Cardiac septum (tissue), 1 donor: ENCODE results near the gene SNX12. TPM values are rescaled to one million over a fixed set of nuclear protein-coding genes. Genes with fewer than 3 reads are reported as not detected.
"Not testable (repeated sequence)": the region's sequence is repeated elsewhere in the genome, so short reads cannot be mapped to it uniquely, and the experiment has no call there.

Experiments used
- DNase-seq: peaks from one replicate; pipeline ENCODE4 v3.0.0-alpha.2; 2020; ENCODE audit warnings: low spot score
- intact Hi-C: fragments of 100-400 bp; cut with DNase I; formaldehyde crosslinking; loops from one replicate; pipeline ENCODE4 v1.14.0; 2022
- total RNA-seq: library from RNA; stranded (reverse); fragmentation: NEBNext Ultra II Directional; extraction: Animal tissue kit (Norgen Biotek cat#: 25700); gene quantifications from one replicate; pipeline ENCODE4 v1.2.1, GENCODE V29; 2021
- donor health status: DM: no; HTN: no; CAD: no.

Gene SNX12
- total RNA-seq, 1 donor from 2014 or later: 52.7 TPM

DNA sequence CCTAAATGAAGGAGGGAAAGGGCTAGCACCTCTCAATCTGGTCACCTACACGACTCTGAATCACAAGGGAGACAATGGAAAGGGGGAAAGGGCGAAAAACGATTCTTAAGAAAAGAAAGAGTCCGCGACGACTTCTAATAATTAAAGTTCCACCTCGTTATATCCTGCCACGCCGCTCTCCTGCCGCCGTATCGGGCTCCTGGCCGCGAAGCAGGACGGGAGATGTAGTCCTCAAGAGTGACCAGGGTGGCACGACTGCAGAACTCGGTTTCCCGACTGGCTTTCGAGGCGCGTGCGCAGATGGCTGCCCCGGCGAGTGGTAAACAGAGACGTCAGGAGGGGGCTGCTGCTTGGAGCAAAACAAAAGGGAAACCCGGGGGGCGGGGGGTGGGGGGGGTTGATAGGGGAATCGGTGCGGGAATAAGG, 27.4 kb upstream of the SNX12 start, which contains the start of gene FOXO4:
Gene FOXO4, plus strand, starts transcription at position 297 of the 426 bp plus-strand sequence. CDS start 678 bp downstream, outside the sequence.
- intact Hi-C loops: loop anchor here (5.0 kb wide), 2 partner anchors 37 to 272 kb away; partner anchors contain the start of gene TAF1
- peak; percentile 95 for DNase-seq

DNA sequence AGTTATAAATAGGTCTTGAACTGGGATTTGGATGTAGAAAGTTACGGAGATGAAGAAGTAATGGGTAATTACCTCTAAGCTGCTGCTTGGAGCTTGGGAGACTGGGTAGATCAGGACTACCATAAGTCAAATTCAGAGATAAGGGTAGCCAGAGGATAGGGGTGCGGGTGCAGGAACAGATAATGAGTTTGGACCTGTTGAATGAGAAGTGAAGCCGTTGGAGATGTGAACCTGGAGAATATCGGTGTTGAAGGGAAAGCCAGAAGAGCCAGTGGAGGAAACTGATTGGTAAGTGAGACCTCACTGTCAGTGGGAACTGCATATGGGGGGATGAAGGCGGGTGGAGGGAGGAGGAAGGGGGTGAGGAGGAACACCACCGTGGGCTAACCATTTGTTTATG, 26.9 kb upstream of the SNX12 start:
- intact Hi-C loops: loop anchor here (5.0 kb wide), 2 partner anchors 37 to 272 kb away; partner anchors contain the start of gene TAF1

DNA sequence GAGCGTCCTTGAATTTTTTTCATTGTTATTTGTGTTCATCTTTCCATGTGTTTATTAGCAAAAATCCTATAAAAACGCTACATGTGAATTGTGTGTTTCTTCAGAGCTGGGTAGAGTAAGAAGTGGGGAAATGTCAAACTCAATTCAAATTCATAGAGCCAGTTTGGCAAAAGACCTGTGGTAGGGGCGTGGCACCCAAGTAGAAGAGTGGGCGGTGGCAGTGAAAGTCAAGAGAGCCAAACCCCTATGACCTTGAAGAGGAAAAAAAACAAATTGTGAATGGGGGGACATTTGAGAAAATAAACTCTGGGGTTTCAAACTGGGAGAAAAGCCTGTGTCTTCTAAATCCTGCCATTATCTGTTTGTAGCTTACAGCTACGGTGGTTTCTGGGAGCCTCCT, 23.1 kb upstream of the SNX12 start:
- intact Hi-C loops: no loop called here

More for the DNA sequence above, 26.9 kb upstream of the SNX12 start:
- no peak for DNase-seq

DNA sequence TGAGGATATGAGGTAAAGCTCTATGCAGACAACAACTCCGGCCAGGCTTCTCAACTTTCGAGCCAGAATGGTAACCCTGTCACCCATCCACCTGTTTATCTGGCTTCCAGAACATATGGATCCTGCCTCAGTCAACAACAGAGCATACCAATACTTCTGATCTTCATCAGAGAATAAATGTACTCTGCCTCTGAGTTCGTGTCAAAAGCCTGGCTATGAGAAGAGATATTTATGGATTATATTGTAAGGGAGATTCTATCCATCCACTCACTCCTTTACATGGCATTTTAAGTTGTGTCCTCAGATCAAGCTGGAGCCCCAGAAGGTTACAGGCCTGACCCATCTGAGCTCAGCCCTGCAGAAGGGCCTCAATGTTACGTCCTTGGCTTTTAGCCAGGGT, 17.8 kb upstream of the SNX12 start:
- DNase-seq: no peak
- intact Hi-C loops: no loop called here

More for the DNA sequence above, 23.1 kb upstream of the SNX12 start:
- DNase-seq: no peak

DNA sequence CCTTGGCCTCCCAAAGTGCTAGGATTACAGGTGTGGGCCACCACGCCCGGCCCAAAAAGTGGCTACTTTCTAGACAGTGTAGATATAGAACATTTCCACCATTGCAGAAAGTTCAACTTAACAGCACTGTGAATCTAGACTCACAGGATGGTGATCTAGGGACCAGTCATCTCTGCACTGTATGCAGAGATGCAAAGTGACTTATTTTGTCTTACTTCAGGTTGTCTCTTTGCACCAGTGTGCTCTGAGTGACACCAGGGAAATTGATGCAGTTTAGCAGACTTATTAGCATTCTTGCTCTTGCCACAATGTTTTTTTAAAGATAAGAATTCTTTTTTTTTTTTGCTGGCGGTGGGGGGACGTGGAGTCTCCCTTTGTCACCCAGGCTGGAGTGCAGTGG, 14.7 kb upstream of the SNX12 start:
- no peak for DNase-seq
- intact Hi-C loops: no loop called here

DNA sequence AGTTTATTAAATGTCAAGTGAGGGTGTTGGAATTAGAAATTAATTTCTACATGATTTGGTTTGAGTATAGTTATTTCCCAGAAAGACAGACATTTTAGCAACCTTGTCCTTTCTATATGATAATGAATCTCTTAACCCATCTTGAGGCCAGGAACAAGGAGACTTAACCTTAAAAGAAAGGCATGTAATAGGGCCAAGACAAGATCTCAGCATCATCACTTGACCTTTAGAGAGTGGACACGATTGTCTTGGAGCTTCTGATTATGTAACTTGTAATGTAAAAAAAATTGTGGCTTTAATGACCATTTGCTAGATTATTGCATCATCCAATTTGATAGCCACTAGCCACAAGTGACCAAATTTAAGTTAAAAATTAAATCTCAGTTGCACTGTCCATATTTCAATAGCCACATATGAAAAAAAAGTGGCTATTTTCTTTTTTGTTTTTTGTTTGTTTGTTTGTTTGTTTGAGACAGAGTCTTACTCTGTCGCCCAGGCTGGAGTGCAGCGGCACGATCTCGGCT, 14.1 kb upstream of the SNX12 start:
- intact Hi-C loops: no loop called here
- no peak for DNase-seq

DNA sequence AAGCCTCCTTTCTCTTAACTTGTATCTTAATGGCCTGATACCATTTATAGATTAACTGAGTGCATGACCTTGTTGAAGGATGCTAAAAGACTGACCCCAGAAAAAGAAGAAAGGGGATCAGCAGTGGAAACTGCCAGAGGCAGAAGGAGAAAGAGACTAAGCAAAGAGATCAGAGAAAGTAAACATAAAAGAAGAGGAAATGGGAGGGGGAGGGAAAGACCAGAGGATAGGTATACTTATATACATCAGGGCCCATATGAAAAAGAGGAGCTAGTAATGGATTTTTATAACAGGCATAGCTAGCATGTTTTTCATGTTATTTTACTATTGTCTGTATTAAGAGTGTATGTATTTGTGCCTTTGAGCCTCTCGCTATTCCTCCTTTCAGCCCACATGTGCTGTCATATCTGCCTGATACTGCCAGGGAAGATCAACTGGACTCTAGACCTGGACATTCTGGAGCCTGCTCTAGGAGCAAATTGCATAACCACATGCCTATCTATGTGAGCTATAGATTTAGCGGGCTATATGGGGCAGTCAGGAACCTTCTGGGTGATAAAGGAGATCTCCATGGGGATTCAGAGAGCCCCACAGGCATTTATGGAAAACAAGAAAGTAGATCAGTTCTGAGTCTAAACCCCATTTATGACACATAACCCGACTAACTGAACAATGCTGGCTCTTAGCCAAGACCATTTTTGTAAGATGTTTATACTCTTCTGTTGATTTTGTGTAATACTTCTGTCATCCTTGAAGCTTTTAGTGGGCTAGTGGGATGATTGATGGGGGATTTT, 13.4 kb upstream of the SNX12 start:
- no peak for DNase-seq
- intact Hi-C loops: no loop called here

DNA sequence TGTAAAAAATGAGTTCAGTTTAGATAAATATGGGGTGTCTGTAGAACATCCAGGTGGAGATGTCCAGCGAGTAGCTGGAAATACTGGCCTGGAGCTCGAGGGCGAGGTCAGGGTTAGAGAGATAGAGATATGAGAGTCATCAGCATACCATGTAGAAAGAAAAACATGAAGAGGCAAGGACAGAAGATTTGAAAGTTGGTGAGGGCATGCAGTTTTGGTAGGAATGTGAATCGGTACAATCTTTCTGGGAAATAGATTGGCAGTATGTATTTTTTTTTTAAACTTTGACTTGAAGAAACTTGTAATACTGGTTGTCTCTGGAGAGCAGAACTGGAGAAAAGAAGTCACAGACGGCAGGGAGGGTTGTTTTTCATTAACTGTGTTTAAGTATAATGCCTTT, 2.4 kb upstream of the SNX12 start:
- no peak for DNase-seq
- intact Hi-C loops: no loop called here

DNA sequence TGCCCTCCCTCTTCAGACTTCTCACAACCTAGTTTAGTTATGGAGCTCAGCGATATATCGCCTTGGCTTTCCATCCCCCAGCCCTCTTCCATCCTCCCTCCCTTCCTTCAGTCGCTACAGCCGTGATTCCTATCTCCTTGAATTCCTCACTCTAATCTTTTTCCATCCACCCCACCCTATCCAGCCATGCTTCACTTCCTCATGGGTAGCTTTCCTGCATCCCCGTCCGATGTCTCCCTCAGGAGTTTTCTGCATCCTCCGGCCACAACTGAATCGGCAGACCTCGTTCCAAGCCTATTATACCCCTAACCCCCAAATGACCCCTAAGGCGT, 456 bp downstream of the SNX12 start:
- intact Hi-C loops: no loop called here
- DNase-seq: no peak

DNA sequence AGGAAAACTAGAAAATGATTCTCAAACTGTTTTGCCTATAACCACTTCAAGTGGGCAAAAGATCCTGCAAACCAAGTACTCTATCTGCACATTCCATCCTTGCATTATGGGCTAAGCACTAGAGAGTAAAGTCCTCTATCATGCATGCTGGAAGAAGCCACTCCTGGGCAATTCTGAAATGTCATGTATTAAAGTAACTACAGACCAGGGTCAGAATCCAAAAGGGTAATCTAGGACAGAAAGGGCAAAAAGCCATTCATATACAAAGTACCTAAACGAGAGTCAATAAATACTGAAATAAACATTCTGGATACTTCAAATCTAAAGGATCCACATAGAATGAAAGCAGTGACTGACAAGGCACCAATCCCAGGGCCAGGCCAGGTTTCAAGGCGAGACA, 1.0 kb downstream of the SNX12 start:
- DNase-seq: no peak
- intact Hi-C loops: no loop called here

DNA sequence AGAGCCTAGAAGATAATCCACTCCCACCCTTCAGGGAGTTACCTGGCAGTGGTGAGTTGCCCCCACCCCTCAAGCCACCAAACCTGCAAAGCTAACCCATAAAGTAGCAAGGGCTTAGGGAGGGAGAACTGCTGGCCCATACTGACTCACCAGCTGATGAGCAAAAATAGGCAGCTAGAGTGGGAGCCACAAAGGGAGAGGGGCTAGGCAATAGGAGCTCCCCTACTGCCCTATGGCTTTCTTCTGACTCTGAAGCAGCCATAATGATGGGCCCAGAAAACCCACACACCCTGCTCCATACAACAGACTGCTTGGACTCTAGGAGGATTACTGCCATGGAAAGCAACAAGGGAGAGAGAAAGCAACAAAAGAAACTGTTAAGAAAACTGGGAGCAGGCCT, 8.0 kb downstream of the SNX12 start:
- intact Hi-C loops: no loop called here

DNA sequence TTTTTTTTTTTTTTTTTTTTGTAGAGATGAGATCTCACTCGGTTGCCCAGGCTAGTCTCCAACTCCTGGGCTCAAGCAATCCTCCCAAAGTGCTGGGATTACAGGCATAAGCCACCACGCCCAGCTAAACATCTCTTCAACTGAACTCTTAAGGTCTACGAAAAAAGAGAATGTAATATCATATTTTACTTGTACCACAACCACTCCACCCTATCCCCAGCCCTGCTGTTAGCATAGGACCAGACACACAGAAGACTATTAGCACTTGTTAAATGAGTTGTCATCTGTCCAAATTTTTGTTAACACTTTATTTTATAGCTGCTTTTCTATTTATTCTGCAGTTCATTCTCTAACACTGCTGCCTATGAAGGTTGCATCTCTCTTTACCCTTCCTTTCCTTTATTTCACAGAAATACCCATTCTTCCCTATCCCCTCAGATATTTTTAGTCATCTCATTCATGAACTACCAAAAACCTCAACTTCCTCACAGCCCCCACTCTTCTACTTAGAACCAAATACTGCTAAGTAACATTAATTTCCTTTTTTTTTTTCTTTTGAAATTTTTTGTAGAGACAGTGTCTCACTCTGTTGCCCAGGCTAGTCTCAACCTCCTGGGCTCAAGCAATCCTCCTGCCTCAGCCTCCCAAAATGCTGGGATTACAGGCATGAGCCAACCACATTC, 10.1 kb downstream of the SNX12 start:
- DNase-seq: no peak
- intact Hi-C loops: no loop called here

More for the DNA sequence above, 8.0 kb downstream of the SNX12 start:
- DNase-seq: no peak

DNA sequence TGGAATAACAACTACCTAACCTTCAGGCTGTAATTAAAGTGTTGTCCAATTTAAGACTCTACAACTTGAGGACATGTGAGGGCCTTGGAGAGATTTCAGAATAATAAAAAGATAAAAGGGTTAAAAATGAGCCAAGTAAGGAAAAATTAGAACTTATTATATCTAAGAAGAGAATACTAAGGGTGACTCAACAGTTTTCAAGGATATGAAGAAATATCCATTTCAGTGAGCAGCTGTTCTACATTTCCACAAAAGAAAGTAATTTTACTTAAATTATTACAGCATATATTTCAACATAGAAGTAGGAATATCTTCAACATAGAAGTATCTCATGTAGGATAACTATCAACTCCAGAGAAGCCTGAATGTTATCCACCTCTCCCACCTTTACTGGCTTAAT, 11.3 kb downstream of the SNX12 start:
- intact Hi-C loops: no loop called here
- DNase-seq: no peak

DNA sequence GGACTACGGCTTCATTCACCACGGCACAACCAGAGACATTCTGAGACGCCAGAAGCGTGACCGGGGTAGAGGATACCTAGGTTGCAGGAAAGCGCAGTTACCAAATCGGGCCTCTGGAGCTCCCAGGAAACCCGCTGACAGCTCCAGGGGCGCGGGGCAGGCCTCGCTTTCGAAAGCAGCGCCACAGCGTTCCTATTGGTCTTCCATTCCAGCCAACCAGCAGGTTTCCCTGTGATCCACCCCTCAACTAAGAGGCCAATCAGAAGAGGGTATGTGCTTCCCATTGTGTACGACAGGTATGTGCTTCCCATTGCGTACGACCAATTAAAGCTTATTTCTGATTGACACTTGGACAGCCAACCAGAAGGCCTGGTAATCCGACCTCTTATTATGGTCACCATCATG, 14.9 kb downstream of the SNX12 start:
- no peak for DNase-seq
- intact Hi-C loops: no loop called here

DNA sequence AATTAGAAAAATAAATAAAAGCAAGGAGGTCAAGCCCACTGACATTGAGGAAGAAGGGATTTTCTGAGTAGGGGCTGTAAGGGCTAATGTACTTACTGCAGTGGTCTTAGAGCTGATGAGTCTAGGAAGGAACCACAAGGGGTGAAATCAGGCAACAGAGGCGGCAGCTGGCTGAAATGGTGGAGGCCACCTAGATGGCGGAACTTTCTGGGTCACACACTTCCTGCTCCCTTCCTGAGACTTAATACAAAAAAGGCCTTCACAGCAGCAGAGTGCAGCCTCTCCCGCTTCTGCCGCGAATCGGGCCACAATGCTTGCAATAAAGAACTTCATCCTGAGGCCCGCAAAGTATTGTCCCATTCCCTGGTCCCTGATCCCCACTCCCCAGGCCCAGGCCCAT, 15.4 kb downstream of the SNX12 start:
- intact Hi-C loops: no loop called here

DNA sequence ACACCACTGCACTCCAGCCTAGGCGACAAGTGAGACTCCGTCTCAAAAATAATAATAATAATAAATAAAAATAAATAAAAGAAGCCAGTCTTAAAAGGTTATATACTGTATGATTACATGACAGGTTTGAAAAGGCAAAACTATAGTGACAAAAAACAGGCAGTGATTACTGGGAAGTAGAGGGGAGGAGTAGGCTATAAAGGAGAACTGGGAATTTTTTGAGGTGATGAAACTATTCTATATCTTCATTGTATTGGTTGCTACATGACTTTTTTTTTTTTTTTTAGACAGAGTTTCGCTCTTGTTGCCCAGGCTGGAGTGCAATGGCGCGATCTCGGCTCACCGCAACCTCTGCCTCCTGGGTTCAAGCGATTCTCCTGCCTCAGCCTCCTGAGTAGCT, 20.2 kb downstream of the SNX12 start:
- DNase-seq, intact Hi-C loops: not testable (repeated sequence)

More for the DNA sequence above, 15.4 kb downstream of the SNX12 start:
- no peak for DNase-seq

DNA sequence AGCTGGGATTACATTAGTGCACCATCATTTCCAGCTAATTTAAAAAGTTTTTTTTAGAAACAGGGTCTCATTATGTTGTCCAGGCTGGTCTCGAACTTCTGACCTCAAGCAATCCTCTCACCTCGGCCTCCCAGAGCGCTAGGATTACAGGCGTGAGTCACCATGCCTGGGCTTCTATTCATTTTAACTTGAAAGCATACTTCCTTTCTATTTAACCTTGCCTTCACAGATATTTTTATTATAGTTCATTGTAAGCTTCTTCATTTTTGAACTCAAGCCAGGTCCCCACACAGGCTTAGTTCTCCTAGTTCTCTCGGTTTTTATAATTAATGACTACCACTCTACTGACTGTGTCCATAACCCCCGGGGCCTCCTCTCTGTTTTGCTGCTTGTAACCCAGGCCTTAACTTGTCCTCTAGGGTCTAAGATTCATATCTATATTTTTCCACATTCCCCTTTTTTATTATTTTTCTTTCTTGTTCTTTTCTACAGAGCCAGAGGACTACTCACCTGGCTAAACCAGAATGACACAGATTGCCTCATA, 50.7 kb downstream of the SNX12 start:
- no peak for DNase-seq
- intact Hi-C loops: no loop called here
